Stimulated activated CD4-positive, alpha-beta T cell treated with anti-CD3 and anti-CD28 coated beads, Interleukin-2, amount 100 ng/mL, for 48 hours (primary cell): ENCODE data around the gene DENND6B.

Experiments
- DNase-seq, 2 donors: peaks; one replicate each; pipeline ENCODE4 v3.0.0-alpha.2; 2020

DENND6B gene

GRCh38 chr22:50314455-50315288 lies 12.1 kb downstream of the DENND6B start:
- peak; percentile 65 to 71 for DNase-seq

GRCh38 chr22:50314081-50314454 lies 12.7 kb downstream of the DENND6B start:
- DNase-seq, result no peak

GRCh38 chr22:50313600-50313999 lies 13.2 kb downstream of the DENND6B start:
- DNase-seq, result no peak

GRCh38 chr22:50313021-50313420 lies 13.8 kb downstream of the DENND6B start:
- DNase-seq, result no peak

- DNase-seq, result no peak
These were observed 14.4 kb downstream of the DENND6B start for GRCh38 chr22:50312371-50312770.

- no peak for DNase-seq
These were observed 15.0 kb downstream of the DENND6B start for GRCh38 chr22:50311606-50312351.

GRCh38 chr22:50310949-50311444 lies 15.8 kb downstream of the DENND6B start:
- DNase-seq, result no peak

- DNase-seq, result no peak
These were observed 16.6 kb downstream of the DENND6B start for GRCh38 chr22:50310031-50310722.

GRCh38 chr22:50309601-50309991 lies 17.2 kb downstream of the DENND6B start:
- DNase-seq, result no peak

- no peak for DNase-seq
These were observed 17.7 kb downstream of the DENND6B start for GRCh38 chr22:50308986-50309600.

GRCh38 chr22:50308597-50308935 lies 18.2 kb downstream of the DENND6B start:
- no peak for DNase-seq

- DNase-seq, result no peak
These were observed 18.8 kb downstream of the DENND6B start for GRCh38 chr22:50307890-50308596.

- no peak for DNase-seq
These were observed 19.8 kb downstream of the DENND6B start, which contains the start of gene PLXNB2 for GRCh38 chr22:50306753-50307749. Gene PLXNB2 (minus strand): TSS chr22:50307646. CDS start chr22:50290584, 17,062 bp downstream.

GRCh38 chr22:50305923-50306566 lies 20.8 kb downstream of the DENND6B start:
- no peak for DNase-seq

GRCh38 chr22:50305393-50305922 lies 21.4 kb downstream of the DENND6B start:
- DNase-seq, result no peak

GRCh38 chr22:50304528-50305392 lies 22.1 kb downstream of the DENND6B start:
- no peak for DNase-seq

GRCh38 chr22:50303848-50304527 lies 22.8 kb downstream of the DENND6B start:
- DNase-seq, result no peak

- no peak for DNase-seq
These were observed 23.3 kb downstream of the DENND6B start for GRCh38 chr22:50303515-50303847.

GRCh38 chr22:50302564-50302963 lies 24.2 kb downstream of the DENND6B start:
- no peak for DNase-seq
